ENCODE data around the gene ZFAND3. TPM values are rescaled to one million over a fixed set of nuclear protein-coding genes. Genes with fewer than 3 reads are reported as not detected.

The ZFAND3 gene
- total RNA-seq, 6 experiments from 2014 or later: 75.2 to 93.2 (median 87.0) TPM

GRCh38 chr6:38169977-38170526 is 350.5 kb downstream of the ZFAND3 start:
- H3K9me3 Mint-ChIP-seq: no peaks in the 10 kb centered on the region
- H3K36me3 Mint-ChIP-seq (ENCODE audit: low read depth): no peaks in the 10 kb centered on the region
- H3K4me1 Mint-ChIP-seq (ENCODE audit: low read depth): no peaks in the 10 kb centered on the region
- H3K27ac Mint-ChIP-seq: no peak overlapping the region
- DNase-seq: no peak
- TF ChIP-seq, protein P1, sequence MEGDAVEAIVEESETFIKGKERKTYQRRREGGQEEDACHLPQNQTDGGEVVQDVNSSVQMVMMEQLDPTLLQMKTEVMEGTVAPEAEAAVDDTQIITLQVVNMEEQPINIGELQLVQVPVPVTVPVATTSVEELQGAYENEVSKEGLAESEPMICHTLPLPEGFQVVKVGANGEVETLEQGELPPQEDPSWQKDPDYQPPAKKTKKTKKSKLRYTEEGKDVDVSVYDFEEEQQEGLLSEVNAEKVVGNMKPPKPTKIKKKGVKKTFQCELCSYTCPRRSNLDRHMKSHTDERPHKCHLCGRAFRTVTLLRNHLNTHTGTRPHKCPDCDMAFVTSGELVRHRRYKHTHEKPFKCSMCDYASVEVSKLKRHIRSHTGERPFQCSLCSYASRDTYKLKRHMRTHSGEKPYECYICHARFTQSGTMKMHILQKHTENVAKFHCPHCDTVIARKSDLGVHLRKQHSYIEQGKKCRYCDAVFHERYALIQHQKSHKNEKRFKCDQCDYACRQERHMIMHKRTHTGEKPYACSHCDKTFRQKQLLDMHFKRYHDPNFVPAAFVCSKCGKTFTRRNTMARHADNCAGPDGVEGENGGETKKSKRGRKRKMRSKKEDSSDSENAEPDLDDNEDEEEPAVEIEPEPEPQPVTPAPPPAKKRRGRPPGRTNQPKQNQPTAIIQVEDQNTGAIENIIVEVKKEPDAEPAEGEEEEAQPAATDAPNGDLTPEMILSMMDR (IDR thresholded peaks at IDR 0.05): no peak
- no peaks in the 10 kb centered on the region for H3K27me3 Mint-ChIP-seq (ENCODE audit: insufficient read depth)
- H3K4me3 Mint-ChIP-seq: no peak overlapping the region

- no peaks in the 10 kb centered on the region for H3K27me3 Mint-ChIP-seq (ENCODE audit: insufficient read depth)
- H3K27ac Mint-ChIP-seq: no peak overlapping the region
- no peak for DNase-seq
- H3K36me3 Mint-ChIP-seq (ENCODE audit: low read depth): no peaks in the 10 kb centered on the region
- no peak overlapping the region for H3K4me3 Mint-ChIP-seq
- H3K4me1 Mint-ChIP-seq (ENCODE audit: low read depth): no peaks in the 10 kb centered on the region
- TF ChIP-seq, protein P1 (IDR thresholded peaks at IDR 0.05): no peak
- H3K9me3 Mint-ChIP-seq: no peaks in the 10 kb centered on the region
These were observed 351.3 kb downstream of the ZFAND3 start for GRCh38 chr6:38170666-38171355.

- no peak for DNase-seq
- TF ChIP-seq, protein P1 (IDR thresholded peaks at IDR 0.05): no peak
- Mint-ChIP-seq H3K4me3 (no peak overlapping the region), H3K27ac (no peak overlapping the region), H3K9me3 (no peaks in the 10 kb centered on the region), H3K27me3 (ENCODE audit: insufficient read depth) (no peaks in the 10 kb centered on the region; the same call in 1 of the 2 replicates), H3K4me1 (ENCODE audit: low read depth) (no peaks in the 10 kb centered on the region), H3K36me3 (ENCODE audit: low read depth) (no peaks in the 10 kb centered on the region)
These were observed 352.6 kb downstream of the ZFAND3 start for GRCh38 chr6:38171997-38172738.

GRCh38 chr6:38172739-38173410 is 353.3 kb downstream of the ZFAND3 start:
- no peak for DNase-seq
- Mint-ChIP-seq H3K4me1 (ENCODE audit: low read depth) (no peaks in the 10 kb centered on the region), H3K36me3 (ENCODE audit: low read depth) (no peaks in the 10 kb centered on the region), H3K4me3 (no peak overlapping the region), H3K27me3 (ENCODE audit: insufficient read depth) (no peaks in the 10 kb centered on the region; the same call in 1 of the 2 replicates), H3K9me3 (no peaks in the 10 kb centered on the region), H3K27ac (no peak overlapping the region)
- TF ChIP-seq, protein P1 (IDR thresholded peaks at IDR 0.05): no peak

DNA sequence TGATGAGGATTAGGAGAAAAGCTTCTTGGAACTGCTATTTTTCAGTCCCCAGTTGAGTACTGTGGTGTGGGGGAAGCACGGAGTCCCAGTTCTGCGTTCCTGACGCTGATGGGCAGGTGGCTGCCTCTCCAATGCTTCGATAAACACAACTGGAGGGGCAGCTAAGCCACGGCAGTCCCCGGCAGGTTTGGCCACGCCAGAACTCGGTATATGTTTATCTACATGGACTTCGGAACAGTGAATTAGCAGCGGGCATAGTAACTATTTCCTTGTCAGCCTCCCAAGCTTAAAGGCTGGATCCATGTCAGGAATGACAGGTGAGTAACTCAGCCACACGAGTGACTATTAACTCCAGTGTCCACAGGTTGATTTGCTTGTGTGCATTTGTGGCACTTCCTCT is 354.4 kb downstream of the ZFAND3 start:
- H3K4me1 Mint-ChIP-seq (ENCODE audit: low read depth): no peaks in the 10 kb centered on the region
- no peak overlapping the region for H3K4me3 Mint-ChIP-seq
- H3K36me3 Mint-ChIP-seq (ENCODE audit: low read depth): no peaks in the 10 kb centered on the region
- H3K9me3 Mint-ChIP-seq: no peaks in the 10 kb centered on the region
- peaks cover 3% of the 10 kb centered on the region; the same call in 1 of the 2 replicates for H3K27me3 Mint-ChIP-seq (ENCODE audit: insufficient read depth)
- TF ChIP-seq, protein P1 (IDR thresholded peaks at IDR 0.05): no peak
- no peak overlapping the region for H3K27ac Mint-ChIP-seq
- DNase-seq: no peak
